Activated CD8-positive, alpha-beta memory T cell treated with anti-CD3 and anti-CD28 coated beads, Interleukin-2, amount 50 U/mL, for 24 hours (primary cell): Measurements from ENCODE around the gene KCTD10.

ENCODE experiments used
- DNase-seq: peaks from one replicate; pipeline ENCODE4 v3.0.0-alpha.2; 2020; ENCODE audit errors: extremely low read depth

Gene KCTD10

DNA sequence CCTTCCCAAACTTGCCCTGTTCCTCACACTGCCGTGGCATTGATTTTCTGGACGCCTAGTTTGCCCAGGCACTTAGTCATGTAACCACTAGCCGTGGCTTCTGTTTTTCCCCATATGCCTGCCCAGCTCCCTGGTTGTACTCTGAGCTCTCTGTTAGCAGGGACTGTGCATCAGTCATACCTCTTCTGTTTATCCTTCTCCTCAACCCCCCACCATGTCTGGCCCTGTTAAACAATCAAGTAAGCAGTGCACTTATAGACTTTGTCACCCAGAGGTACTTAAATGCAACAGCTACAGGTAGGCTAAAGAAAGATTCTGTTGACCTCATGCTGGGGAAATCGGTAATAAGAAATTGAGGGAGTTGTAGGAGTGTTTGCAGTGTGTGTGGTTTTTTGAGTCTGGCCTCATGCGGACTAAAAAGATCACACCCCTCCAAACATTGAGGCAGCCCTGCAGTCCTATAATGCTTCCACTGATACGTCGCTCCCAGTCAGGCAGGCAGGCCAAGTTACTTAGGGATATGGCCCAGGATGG is 17.3 kb upstream of the KCTD10 start:
- no peak for DNase-seq

GRCh38 chr12:109493938-109494337 is 16.8 kb upstream of the KCTD10 start:
- DNase-seq: no peak

DNA sequence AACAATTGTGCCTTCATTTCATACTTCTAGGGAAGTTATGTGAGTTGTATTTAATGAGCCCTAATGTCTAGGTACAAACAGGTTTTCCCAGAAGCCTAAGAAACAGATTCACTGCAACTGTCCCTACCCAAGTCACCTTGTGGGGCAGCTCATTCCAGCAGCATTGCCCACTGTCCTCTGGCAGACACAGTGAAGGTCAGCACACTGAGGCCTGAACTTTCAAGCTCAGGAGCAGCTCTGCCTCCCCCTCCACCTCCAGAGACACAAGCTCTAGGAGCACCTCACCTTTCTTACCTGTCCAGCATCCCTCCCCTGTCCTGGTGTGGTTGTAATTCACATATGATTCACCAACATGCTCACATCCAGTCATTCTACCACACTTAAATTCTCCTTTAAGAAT is 16.0 kb upstream of the KCTD10 start:
- no peak for DNase-seq

- DNase-seq: no peak
Observed at GRCh38 chr12:109492371-109492770, 15.3 kb upstream of the KCTD10 start.

- DNase-seq: no peak
Observed at GRCh38 chr12:109491671-109492070, 14.6 kb upstream of the KCTD10 start.

DNA sequence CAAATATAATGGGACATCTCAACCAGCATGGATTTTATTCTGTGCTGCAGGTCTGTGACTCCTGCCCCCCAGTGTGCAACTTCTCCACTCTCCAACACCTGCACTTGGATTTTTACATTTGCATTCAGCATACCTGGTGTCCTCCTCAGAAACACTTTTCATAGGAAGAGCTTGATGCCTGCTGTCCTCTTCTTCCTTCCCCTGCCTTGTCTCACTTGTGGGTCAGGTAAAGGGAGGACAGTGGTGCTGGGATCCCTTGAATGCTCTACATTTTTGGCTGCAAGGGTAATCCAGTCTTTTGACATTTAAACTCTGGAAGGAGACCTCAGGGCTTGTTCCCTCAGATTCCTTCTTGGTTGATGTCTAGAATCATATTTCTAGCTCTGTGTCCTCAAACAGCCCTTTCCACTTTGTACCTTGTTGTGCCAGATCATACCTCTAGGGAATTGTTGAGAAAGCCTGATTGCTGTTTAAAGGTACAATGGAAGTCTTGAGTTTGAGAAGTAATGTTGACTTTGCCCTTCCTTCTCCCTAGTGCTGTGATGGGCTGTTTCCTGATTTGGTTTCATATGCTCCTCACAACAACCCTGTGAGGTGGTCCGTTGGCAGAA is 13.0 kb upstream of the KCTD10 start:
- DNase-seq: no peak

GRCh38 chr12:109489016-109489954 is 12.2 kb upstream of the KCTD10 start:
- no peak for DNase-seq

- no peak for DNase-seq
Observed at GRCh38 chr12:109488051-109488665, 11.1 kb upstream of the KCTD10 start.

DNA sequence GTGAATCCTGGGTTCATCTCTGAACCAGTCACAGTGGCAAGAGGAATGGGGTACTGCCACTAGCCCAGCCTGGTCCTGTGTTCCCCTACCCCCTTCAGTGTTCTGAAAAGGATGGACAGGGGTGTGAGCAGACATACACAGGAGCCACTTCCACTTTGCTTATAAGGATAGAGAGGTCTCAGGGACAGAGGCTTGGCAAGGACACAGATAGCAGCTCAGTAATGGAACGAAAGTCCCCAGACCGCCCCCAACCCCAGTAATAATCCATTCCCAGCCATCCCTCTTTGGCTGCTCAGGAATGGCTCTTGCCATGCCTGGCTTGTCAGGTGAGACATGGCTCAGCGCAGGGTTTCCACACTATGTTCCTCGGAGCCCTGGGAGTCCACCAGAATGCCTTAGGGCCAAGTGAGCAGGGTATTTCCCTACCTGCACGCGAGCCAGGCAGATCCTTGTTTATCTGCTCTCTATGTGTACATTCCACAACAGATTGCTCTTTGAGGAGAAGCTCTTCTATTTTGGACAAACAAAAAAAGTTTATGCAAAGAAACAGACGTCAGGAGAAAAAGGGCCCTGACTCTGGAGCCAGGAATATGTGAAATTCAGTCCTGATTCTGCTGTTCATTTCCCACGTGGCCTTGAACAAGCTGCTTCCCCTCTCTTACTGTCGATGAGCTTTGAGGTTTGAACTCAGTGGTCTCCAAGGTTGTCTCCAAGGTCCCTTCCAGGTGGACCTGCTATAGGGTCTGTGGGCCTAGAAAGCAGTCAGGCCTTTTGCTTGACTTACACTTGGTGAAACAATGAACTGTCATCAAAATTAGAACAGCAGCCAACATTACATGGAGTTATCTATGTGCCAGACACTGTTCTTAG is 10.3 kb upstream of the KCTD10 start:
- DNase-seq: no peak

DNA sequence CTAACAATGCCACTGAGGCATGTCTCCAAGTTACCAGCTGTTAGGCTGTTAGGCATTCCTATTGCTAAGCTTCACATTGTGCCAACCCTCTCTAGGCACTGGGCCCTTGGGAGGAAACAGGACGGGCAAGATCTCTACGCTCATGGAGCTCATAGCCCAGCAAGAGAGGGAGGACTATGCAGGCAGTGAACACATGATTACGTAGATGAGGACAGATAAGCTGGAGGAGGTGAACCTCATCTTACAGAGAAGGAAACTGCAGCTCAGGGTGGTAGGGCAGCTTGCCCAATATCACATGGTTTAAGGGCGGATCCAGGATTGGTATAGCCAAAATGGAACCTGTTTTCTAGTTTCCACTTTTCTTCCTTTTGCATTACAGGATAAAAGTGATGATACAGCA is 8.1 kb upstream of the KCTD10 start:
- no peak for DNase-seq

DNA sequence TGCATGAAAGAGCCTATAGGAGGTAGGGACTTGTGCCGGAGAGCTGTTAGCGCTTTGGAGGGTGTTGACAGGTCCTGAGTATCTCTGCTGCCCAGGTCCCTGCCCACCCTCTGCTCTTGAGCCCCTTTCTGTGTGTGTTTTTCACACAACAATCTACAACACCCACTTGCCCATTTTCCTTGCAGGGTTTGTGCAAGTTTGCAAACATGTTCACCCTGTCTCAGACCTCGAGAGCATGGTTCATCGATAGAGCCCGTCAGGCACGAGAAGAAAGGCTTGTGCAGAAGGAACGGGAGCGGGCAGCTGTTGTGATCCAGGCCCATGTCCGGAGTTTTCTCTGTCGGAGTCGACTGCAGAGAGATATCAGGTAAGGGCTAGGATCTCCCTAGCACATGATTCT is 6.2 kb upstream of the KCTD10 start:
- no peak for DNase-seq

DNA sequence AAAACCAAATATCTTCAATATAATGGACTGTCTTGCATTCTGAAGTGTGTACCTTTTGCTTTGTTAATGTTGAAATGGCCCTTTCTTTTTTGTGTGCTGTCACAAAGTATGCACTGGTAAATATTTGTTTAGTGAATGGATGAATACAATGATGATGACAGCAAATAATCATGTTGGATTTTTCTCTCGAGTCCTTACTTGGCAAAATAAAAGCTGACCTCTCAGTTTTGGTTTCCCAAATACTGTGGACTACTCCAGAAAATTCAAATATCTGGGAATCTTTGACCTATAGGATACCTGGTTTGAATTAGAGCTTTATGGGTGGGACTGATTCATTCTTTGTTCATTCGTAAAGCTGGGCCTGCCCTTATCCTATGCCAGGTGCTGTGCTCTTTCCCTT is 5.8 kb upstream of the KCTD10 start:
- no peak for DNase-seq

DNA sequence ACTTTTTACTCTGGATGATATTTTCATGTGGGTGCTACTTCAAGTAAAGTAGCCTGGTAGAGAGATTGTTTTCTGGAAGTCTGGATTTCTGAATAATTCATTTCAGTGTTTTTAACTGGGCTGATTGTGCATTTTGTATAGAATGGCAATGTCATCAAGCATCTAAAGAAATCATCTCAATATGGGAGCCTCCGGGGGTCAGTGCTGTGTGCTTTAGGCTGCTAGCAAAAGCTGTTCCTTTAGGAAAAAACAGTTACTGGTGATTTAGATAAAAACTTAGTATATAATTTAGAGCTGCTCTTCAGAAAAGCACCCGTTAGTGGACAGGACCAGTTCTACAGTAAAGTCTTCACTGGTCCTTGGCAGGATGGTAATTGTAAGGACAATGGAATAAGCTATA is 5.4 kb upstream of the KCTD10 start:
- no peak for DNase-seq

DNA sequence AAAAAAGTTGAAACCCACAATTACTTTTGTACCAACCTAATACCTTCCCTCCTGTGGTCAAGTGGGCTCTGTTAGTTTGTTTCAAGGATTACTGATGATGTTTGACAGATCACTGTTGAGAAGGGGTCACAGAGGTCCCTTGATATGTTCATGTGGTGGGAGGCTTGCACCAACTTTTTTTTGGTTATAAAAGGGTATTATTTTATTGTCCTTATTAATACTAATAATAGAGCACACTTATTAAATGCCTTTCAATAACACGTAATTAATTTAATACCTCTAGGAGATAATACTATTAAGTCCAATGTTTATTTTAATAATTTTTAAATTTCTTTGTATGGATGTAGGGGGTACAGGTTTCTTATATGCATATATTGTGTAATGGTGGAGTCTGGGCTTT is 4.8 kb upstream of the KCTD10 start:
- DNase-seq: no peak

DNA sequence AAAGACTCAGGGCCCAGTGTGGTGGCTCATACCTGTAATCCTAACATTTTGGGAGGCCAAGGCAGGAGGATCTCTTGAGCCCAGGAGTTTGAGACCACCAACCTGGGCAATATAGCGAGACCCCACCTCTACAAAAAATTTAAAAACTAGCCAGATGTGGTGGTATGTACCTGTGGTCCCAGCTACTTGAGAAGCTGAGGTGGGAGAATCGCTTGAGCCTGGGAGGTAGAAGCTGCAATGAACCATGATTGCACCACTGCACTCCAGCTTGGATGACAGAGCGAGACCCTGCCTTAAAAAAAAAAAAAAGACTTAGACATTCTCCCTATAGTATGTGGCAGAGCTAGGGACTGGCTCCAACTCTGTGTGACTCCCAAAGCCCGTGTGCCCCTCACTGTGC is 3.3 kb upstream of the KCTD10 start:
- no peak for DNase-seq

GRCh38 chr12:109479761-109480160 is 2.7 kb upstream of the KCTD10 start:
- DNase-seq: no peak

DNA sequence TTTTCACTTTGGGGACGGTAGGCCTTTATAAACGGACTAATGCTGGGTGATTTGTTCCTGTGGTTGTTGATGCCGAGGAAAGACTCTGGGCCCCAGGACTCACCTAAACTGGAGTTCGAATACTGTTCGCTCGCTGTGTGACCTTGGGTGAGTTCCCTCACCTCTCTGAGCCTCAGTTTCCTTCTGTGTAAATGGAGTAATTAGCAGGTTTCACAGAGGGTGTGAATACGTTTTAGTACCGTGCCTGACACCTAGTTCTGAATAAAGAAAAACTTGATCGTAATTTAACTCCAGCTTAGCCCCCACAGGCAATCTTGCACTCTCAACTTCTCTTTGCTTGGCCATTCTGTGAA is 839 bp upstream of the KCTD10 start:
- DNase-seq: no peak

DNA sequence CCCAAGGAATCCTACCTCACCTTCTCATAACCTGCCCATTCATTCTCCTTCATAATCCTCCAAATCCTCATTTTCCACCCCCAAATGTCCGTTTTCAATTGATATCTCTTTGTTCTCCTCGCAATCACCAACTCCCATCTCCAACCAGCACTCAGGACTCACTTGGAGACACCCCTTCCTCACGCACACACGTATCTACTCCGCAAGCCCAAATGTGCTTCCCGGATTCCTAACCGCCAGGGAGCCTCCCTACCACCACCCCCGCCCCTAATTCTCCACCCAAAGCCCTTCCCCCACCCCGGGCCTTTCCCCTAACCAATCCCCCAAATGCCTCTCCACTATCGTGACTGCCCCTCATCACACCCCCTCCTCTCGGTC is 304 bp downstream of the KCTD10 start:
- DNase-seq: no peak

GRCh38 chr12:109475993-109476806 is 900 bp downstream of the KCTD10 start:
- DNase-seq: no peak

DNA sequence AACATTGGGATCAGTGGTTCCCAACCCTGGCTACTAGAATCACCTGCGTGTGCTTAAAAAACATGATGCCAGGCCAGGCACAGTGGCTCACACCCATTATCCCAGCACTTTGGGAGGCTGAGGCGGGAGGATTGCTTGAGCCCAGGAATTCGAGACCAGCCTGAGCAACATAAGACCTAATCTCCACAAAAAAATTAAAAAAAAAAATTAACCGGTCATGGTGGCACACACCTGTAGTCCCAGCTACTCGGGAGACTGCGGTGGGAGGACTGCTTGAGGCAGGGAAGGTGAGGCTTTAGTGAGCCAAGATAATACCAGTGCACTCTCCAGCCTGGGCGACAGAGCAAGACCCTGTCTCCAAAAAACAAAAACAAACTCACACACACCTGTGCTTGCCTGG is 2.0 kb downstream of the KCTD10 start:
- DNase-seq: no peak
